PC-9 (cell line): ENCODE results near the gene DNAI2.

Experiments
- CTCF ChIP-seq: fragments of 200-600 bp; sonication (generic); conservative IDR thresholded peaks from 2 replicates; pipeline ENCODE4 v1.6.1; 2017; ENCODE audit warnings: mixed run types, antibody characterized with exemption, mild to moderate bottlenecking, moderate library complexity
- EZH2 ChIP-seq: fragments of 200-600 bp; sonication (generic); IDR thresholded peaks from 2 replicates; pipeline ENCODE4 v1.8.0; 2017; ENCODE audit warnings: antibody characterized with exemption, low read depth

- TF ChIP-seq CTCF (no peak), EZH2 (no peak)
Measured at GRCh38 chr17:74224959-74225725, 48.9 kb upstream of the DNAI2 start.
